Spleen (tissue), 11 donors: ENCODE measurements around the gene HCK. TPM values are rescaled to one million over a fixed set of nuclear protein-coding genes. Genes with fewer than 3 reads are reported as not detected.

ENCODE experiments used
- DNase-seq: peaks from one replicate; pipeline ENCODE4 v3.0.0-alpha.2; 2020
- H3K27ac ChIP-seq, 8 donors: fragments of 200-600 bp; sonication (generic) in 7 of 8; 1 replicate in 4 of 8; 2 replicates in 4 of 8; pipeline versions ENCODE4 v1.5.0 to v1.8.0; 2016 to 2021; ENCODE audit warnings: inconsistent platforms in 4 of 8, mild to moderate bottlenecking in 4 of 8, moderate library complexity in 1 of 8
- H3K27me3 ChIP-seq, 7 donors: fragments of 200-600 bp; sonication (generic) in 6 of 7; replicated peaks in 1 of 7; 1 replicate in 4 of 7; 2 replicates in 3 of 7; pipeline versions ENCODE4 v1.5.0 to v1.8.0; 2016 to 2021; ENCODE audit warnings: inconsistent platforms in 3 of 7, mild to moderate bottlenecking in 1 of 7
- H3K36me3 ChIP-seq, 6 donors: fragments of 200-600 bp; sonication (generic) in 5 of 6; 1 replicate in 4 of 6; 2 replicates in 2 of 6; pipeline versions ENCODE4 v1.5.0 to v1.8.0; 2016 to 2021; ENCODE audit warnings: inconsistent platforms in 2 of 6
- H3K4me1 ChIP-seq, 6 donors: fragments of 200-600 bp; sonication (generic) in 5 of 6; 1 replicate in 3 of 6; 2 replicates in 3 of 6; pipeline versions ENCODE4 v1.5.0 to v1.8.0; 2016 to 2021; ENCODE audit warnings: inconsistent platforms in 3 of 6
- H3K4me3 ChIP-seq, 8 donors: fragments of 200-600 bp; sonication (generic) in 7 of 8; 1 replicate in 4 of 8; 2 replicates in 4 of 8; pipeline versions ENCODE4 v1.5.0 to v1.8.0; 2016 to 2021; ENCODE audit warnings: inconsistent platforms in 4 of 8, mild to moderate bottlenecking in 4 of 8, moderate library complexity in 2 of 8
- H3K9me3 ChIP-seq, 8 donors: fragments of 200-600 bp; sonication (generic) in 7 of 8; 1 replicate in 4 of 8; 2 replicates in 4 of 8; pipeline versions ENCODE4 v1.5.0 to v1.8.0; 2016 to 2021; ENCODE audit warnings: inconsistent platforms in 4 of 8
- POLR2A ChIP-seq, 3 donors: fragments of 450-650 bp; IDR thresholded peaks; one replicate each; pipeline ENCODE4 v1.5.1; 2017; ENCODE audit warnings: antibody characterized with exemption in 3 of 3, mild to moderate bottlenecking in 1 of 3
- POLR2AphosphoS5 ChIP-seq, 3 donors: sonication (generic); formaldehyde crosslinking; IDR thresholded peaks; one replicate each; pipeline ENCODE4 v1.5.1; 2017; ENCODE audit warnings: antibody characterized with exemption in 3 of 3
- WGBS, 5 donors: extraction: QIAGEN DNeasy Blood & Tissue Kit in 3 of 5; methylation state at CpG; one replicate each; pipeline versions ENCODE4 v1.1.5 to v1.1.7; 2013 to 2018; 5-methylcytosine and 5-hydroxymethylcytosine counted together
- intact Hi-C: fragments of 100-400 bp; cut with DNase I; formaldehyde crosslinking; loops from one replicate; pipeline ENCODE4 v1.15.0; 2023; ENCODE audit warnings: low total_unique reads
- polyA plus RNA-seq, 3 donors: library from polyadenylated mRNA; stranded (reverse); fragments of 200-250 nt; gene quantifications; one replicate each; pipeline ENCODE4 v1.2.1, GENCODE V29; 2013
- total RNA-seq, 7 donors: library from RNA; depleted of rRNA in 3 of 7; stranded (reverse); fragments of >200 nt in 3 of 7; fragmentation: NEBNext Ultra II Directional in 4 of 7; extraction: Animal tissue kit (Norgen Biotek cat#: 25700) in 4 of 7; gene quantifications; one replicate each; pipeline versions ENCODE4 v1.1.0 to v1.2.1, GENCODE V29; 2016 to 2021
- TF ChIP-seq, protein P1 (sequence below), 11 experiments: fragments of 200-600 bp in 7 of 11; fragments of 450-650 bp in 4 of 11; sonication (generic) in 4 of 11; IDR thresholded peaks in 8 of 11; conservative IDR thresholded peaks in 3 of 11; 1 replicate in 7 of 11; 2 replicates in 4 of 11; pipeline versions ENCODE4 v1.4.0 to v1.8.0; 2016 to 2021; ENCODE audit warnings: antibody characterized with exemption in 11 of 11, inconsistent platforms in 4 of 11, mild to moderate bottlenecking in 1 of 11
- donor health status: healthy with polysubstance abuse.
- donor health status: DM: no; HTN: no; CAD: no; lungs with moderate emphysema.
- donor health status: DM: no; HTN: no; CAD: no.
- donor health status: Bipolar disorder and iron deficiency.
- donor health status: healthy.
- donor health status: DM: no; HTN: no; CAD: no.
- donor health status: DM: yes; HTN: yes; CAD: no.

HCK gene
- total and polyA plus RNA-seq, 10 donors: 44.3 to 341 (median 151) TPM

DNA sequence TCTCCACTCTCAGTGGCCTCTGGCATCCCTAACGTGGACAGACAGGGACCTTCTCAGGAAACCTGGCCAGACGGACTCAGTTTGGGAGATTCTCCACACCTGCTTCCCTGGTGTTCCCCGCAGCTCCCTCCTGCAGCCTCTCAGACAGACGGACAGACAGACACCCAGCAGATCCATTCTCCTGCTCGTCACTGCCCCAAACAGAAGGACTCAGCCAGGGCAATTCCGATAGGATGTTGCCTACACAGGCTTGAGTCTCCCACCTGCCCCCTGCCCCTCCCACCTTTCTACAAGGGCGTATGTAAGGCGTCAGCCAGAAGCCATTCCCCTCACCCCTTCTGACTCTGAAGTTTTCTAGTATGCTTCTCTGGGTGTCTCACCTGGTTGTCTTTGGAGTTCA lies 41.4 kb upstream of the HCK start:
- WGBS, 5 donors: 65 to 86% (median 68%) methylated on average over 8 of the region's 8 CpGs

DNA sequence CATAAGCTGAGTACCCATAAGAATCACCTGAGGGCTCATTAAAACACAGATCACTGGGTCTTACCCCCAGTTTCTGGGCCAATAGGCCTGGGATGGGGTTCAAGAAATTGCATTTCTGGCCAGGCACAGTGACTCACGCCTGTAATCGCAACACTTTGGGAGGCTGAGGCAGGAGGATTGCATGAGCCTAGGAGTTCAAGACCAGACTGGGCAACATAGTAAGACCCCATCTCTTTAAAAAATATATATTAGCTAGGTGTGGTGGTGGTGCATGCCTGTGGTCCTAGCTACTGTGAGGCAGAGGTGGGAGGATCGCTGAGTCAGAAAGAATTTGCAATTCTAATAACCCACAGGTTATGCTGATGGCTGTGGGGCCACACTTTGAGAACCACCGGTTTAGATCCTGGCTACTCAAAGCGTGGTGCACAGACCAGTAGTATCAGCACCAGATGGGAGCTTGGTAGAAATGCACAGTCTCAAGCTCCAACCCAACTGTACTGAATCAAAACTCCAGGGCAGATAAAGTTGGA lies 39.8 kb upstream of the HCK start:
- intact Hi-C loops: no loop called here
- Histone ChIP-seq H3K4me1 (peaks cover under 1 to 62% (median 17%) of the 10 kb centered on the region in 6 donors), H3K27ac (peak overlapping the region in 7 of 8 donors; percentile 20 to 88 (median 82)), H3K4me3 (peak overlapping the region; percentile 20 to 81 (median 44)), H3K36me3 (no peaks in the 10 kb centered on the region), H3K9me3 (no peaks in the 10 kb centered on the region), H3K27me3 (peaks cover 0 to 45% (median 0%) of the 10 kb centered on the region in 7 donors)
- WGBS, 5 donors: 47 to 76% (median 72%) methylated on average over 5 of the region's 5 CpGs
- TF ChIP-seq POLR2AphosphoS5 (IDR thresholded peaks at IDR 0.05) (no peak), POLR2A (IDR thresholded peaks at IDR 0.05) (no peak)
- TF ChIP-seq, protein P1, sequence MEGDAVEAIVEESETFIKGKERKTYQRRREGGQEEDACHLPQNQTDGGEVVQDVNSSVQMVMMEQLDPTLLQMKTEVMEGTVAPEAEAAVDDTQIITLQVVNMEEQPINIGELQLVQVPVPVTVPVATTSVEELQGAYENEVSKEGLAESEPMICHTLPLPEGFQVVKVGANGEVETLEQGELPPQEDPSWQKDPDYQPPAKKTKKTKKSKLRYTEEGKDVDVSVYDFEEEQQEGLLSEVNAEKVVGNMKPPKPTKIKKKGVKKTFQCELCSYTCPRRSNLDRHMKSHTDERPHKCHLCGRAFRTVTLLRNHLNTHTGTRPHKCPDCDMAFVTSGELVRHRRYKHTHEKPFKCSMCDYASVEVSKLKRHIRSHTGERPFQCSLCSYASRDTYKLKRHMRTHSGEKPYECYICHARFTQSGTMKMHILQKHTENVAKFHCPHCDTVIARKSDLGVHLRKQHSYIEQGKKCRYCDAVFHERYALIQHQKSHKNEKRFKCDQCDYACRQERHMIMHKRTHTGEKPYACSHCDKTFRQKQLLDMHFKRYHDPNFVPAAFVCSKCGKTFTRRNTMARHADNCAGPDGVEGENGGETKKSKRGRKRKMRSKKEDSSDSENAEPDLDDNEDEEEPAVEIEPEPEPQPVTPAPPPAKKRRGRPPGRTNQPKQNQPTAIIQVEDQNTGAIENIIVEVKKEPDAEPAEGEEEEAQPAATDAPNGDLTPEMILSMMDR (IDR thresholded peaks at IDR 0.05 in 8 of 11, conservative IDR thresholded peaks at IDR 0.05 in 3 of 11): no peak
- DNase-seq: peak; percentile 2

More for the DNA sequence above, 41.4 kb upstream of the HCK start:
- peak; percentile 55 for DNase-seq
- TF ChIP-seq POLR2AphosphoS5 (IDR thresholded peaks at IDR 0.05) (peak in 1 of 3 donors; percentile 41), POLR2A (IDR thresholded peaks at IDR 0.05) (peak in 1 of 3 donors; percentile 7)
- TF ChIP-seq, protein P1 (IDR thresholded peaks at IDR 0.05 in 8 of 11, conservative IDR thresholded peaks at IDR 0.05 in 3 of 11): no peak
- peak overlapping the region; percentile 51 to 88 (median 80) for H3K27ac ChIP-seq
- peaks cover 2 to 54% (median 20%) of the 10 kb centered on the region in 6 donors for H3K4me1 ChIP-seq
- intact Hi-C loops: no loop called here
- peaks cover 0 to 29% (median 0%) of the 10 kb centered on the region in 7 donors for H3K27me3 ChIP-seq
- H3K9me3 ChIP-seq: no peaks in the 10 kb centered on the region
- no peaks in the 10 kb centered on the region for H3K36me3 ChIP-seq
- peak overlapping the region; percentile 20 to 81 (median 44) for H3K4me3 ChIP-seq

GRCh38 chr20:32013326-32013725 lies 38.7 kb upstream of the HCK start:
- TF ChIP-seq, protein P1 (IDR thresholded peaks at IDR 0.05 in 8 of 11, conservative IDR thresholded peaks at IDR 0.05 in 3 of 11): no peak
- no peak for TF ChIP-seq POLR2A (IDR thresholded peaks at IDR 0.05)
- no peak for TF ChIP-seq POLR2AphosphoS5 (IDR thresholded peaks at IDR 0.05)
- Histone ChIP-seq H3K9me3 (no peaks in the 10 kb centered on the region), H3K27ac (peak overlapping the region in 7 of 8 donors; percentile 6 to 88 (median 82)), H3K4me3 (peak overlapping the region in 7 of 8 donors; percentile 38 to 81 (median 47)), H3K36me3 (no peaks in the 10 kb centered on the region), H3K27me3 (peaks cover 0 to 56% (median 3%) of the 10 kb centered on the region in 7 donors), H3K4me1 (peaks cover 0 to 62% (median 14%) of the 10 kb centered on the region in 6 donors)
- intact Hi-C loops: no loop called here
- DNase-seq: peak; percentile 59
- WGBS, 5 donors: 61 to 87% (median 68%) methylated on average over 7 of the region's 7 CpGs

GRCh38 chr20:32017711-32018251 lies 34.3 kb upstream of the HCK start:
- Histone ChIP-seq H3K4me1 (peaks cover 5 to 78% (median 24%) of the 10 kb centered on the region in 6 donors), H3K27ac (peak overlapping the region in 3 of 8 donors; percentile 36 to 88 (median 82)), H3K4me3 (peak overlapping the region in 5 of 8 donors; percentile 24 to 81 (median 74)), H3K27me3 (peaks cover 0 to 80% (median 30%) of the 10 kb centered on the region in 7 donors), H3K9me3 (no peaks in the 10 kb centered on the region), H3K36me3 (peaks cover 0 to 5% (median 0%) of the 10 kb centered on the region in 6 donors)
- TF ChIP-seq POLR2A (IDR thresholded peaks at IDR 0.05) (no peak), POLR2AphosphoS5 (IDR thresholded peaks at IDR 0.05) (peak in 1 of 3 donors; percentile 57)
- TF ChIP-seq, protein P1 (IDR thresholded peaks at IDR 0.05 in 8 of 11, conservative IDR thresholded peaks at IDR 0.05 in 3 of 11): peak in 7 of 11 experiments; percentile 12 to 49 (median 25)
- intact Hi-C loops: no loop called here
- WGBS, 5 donors: 10 to 29% (median 15%) methylated on average over 9 to 34 of the region's 35 CpGs
- DNase-seq: peak; percentile 79
